GM18861 (cell line): Measurements from ENCODE around the gene KIF5C.

Source experiments
- ATAC-seq: cut with Tn5 transposase; IDR thresholded peaks from one replicate; pipeline ENCODE4 v1.9.1; 2021; ENCODE audit not compliant: unreplicated experiment

KIF5C gene

GRCh38 chr2:149068996-149069888, 194.2 kb downstream of the KIF5C start:
- ATAC-seq = no peak

GRCh38 chr2:149070681-149071320, 195.8 kb downstream of the KIF5C start:
- ATAC-seq = no peak

- no peak for ATAC-seq
Measured at GRCh38 chr2:149075105-149075504, 200.1 kb downstream of the KIF5C start.

- ATAC-seq = no peak
Measured at GRCh38 chr2:149075853-149076252, 200.8 kb downstream of the KIF5C start.
